ENCODE results near the gene ZNF555. TPM values are rescaled to one million over a fixed set of nuclear protein-coding genes. Genes with fewer than 3 reads are reported as not detected.

Gene ZNF555
- total and polyA plus RNA-seq, 2 of the 13 experiments (the other 11 are each of a cell fraction or from before 2014, with no cell fraction given) = 5.0 to 8.0 TPM

GRCh38 chr19:2858864-2859263 is 17.6 kb downstream of the ZNF555 start:
- no peak overlapping the region for H3K27ac ChIP-seq (ENCODE audit: extremely low read length, insufficient read depth, low read length)
- in situ Hi-C loops (cut with HindIII; ENCODE audit: extremely low pct_ligation_motif_present, low pct_unique_long_range_greater_than_20kb) (no loop called here), intact Hi-C loops (cut with micrococcal nuclease; ENCODE audit: unreplicated experiment) (no loop called here)
- BruUV-seq (replicated peaks) = no TSS peak
- H3K4me1 ChIP-seq (ENCODE audit: insufficient read depth, low read length) = peaks cover 18% of the 10 kb centered on the region
- peaks cover 0 to 1% of the 10 kb centered on the region in 2 experiments; a peak in 1 of 5 replicates for H3K36me3 ChIP-seq (replicated peaks in 1 of 2; ENCODE audit: control insufficient read depth in 1 of 2, insufficient read depth in 2 of 2, low read length in 2 of 2)
- no peaks in the 10 kb centered on the region for H3K27me3 ChIP-seq (ENCODE audit: control insufficient read depth in 1 of 2, insufficient read depth in 2 of 2, low read length in 2 of 2)
- H3K9ac ChIP-seq (ENCODE audit: insufficient read depth, low read depth, low read length) = no peak overlapping the region
- no peak for FAIRE-seq
- no peak for ATAC-seq
- H4K20me1 ChIP-seq (ENCODE audit: insufficient read depth, low read length) = no peaks in the 10 kb centered on the region
- H3K4me2 ChIP-seq (ENCODE audit: low read depth, low read length) = no peak overlapping the region
- no peaks in the 10 kb centered on the region for H3K79me2 ChIP-seq (ENCODE audit: insufficient read depth, low read length)
- WGBS (ENCODE audit: low lambda C conversion rate) = 96% methylated on average over 26 of the region's 27 CpGs
- H3K9me3 ChIP-seq (ENCODE audit: low read length) = no peaks in the 10 kb centered on the region
- ChIA-PET POLR2A (interaction anchor here (1.4 kb wide), 1 partner anchor 8 kb away, joined by 5 read pairs; the partner anchor contains the start of gene ZNF556), CTCF (ENCODE audit: low intra/inter-chr PET ratio, low total read pairs) (no interaction called here)
- no peak overlapping the region for H3K4me3 ChIP-seq (replicated peaks in 1 of 3; ENCODE audit: insufficient read depth in 1 of 3, low read depth in 2 of 3, low read length in 3 of 3)
- H2AFZ ChIP-seq (ENCODE audit: low read length) = no peak overlapping the region
- no peak for DNase-seq (ENCODE audit: low spot score)
- no peak for TF ChIP-seq GATA4 (IDR thresholded peaks at IDR 0.05; ENCODE audit: borderline replicate concordance, low read depth)
- TF ChIP-seq CTCF (CRISPR knock-in tag; IDR thresholded peaks at IDR 0.05) = peak; percentile 23; the same call in 1 of the 2 replicates
- no peak for TF ChIP-seq ZFP36 (IDR thresholded peaks at IDR 0.05; ENCODE audit: borderline replicate concordance, low read depth, low read length, partially characterized antibody)
- no peak for TF ChIP-seq HOXA3 (CRISPR knock-in tag; IDR thresholded peaks at IDR 0.05)
- TF ChIP-seq MAZ (IDR thresholded peaks at IDR 0.05; ENCODE audit: borderline replicate concordance, low read depth, low read length) = no peak
- no peak for TF ChIP-seq MAZ (CRISPR knock-in tag; IDR thresholded peaks at IDR 0.05; ENCODE audit: low read depth)
- no peak for TF ChIP-seq ZNF652 (CRISPR knock-in tag; IDR thresholded peaks at IDR 0.05; ENCODE audit: borderline replicate concordance, low read depth)
- no peak for TF ChIP-seq ZFP37 (CRISPR knock-in tag; IDR thresholded peaks at IDR 0.05; ENCODE audit: borderline replicate concordance)
- TF ChIP-seq TEF (CRISPR knock-in tag; IDR thresholded peaks at IDR 0.05) = no peak
- no peak for TF ChIP-seq ZNF317 (CRISPR knock-in tag; IDR thresholded peaks at IDR 0.05)
- TF ChIP-seq XRCC5 (optimal IDR thresholded peaks at IDR 0.05; ENCODE audit: low read length) = no peak
- TF ChIP-seq ZNF790 (CRISPR knock-in tag; IDR thresholded peaks at IDR 0.05; ENCODE audit: borderline replicate concordance) = no peak
- no peak for TF ChIP-seq ZNF564 (CRISPR knock-in tag; IDR thresholded peaks at IDR 0.05)
- TF ChIP-seq, protein P1, sequence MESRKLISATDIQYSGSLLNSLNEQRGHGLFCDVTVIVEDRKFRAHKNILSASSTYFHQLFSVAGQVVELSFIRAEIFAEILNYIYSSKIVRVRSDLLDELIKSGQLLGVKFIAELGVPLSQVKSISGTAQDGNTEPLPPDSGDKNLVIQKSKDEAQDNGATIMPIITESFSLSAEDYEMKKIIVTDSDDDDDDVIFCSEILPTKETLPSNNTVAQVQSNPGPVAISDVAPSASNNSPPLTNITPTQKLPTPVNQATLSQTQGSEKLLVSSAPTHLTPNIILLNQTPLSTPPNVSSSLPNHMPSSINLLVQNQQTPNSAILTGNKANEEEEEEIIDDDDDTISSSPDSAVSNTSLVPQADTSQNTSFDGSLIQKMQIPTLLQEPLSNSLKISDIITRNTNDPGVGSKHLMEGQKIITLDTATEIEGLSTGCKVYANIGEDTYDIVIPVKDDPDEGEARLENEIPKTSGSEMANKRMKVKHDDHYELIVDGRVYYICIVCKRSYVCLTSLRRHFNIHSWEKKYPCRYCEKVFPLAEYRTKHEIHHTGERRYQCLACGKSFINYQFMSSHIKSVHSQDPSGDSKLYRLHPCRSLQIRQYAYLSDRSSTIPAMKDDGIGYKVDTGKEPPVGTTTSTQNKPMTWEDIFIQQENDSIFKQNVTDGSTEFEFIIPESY (CRISPR knock-in tag; IDR thresholded peaks at IDR 0.05) = 0 out of 2 replicates have a peak, but pooled peaks have one; percentile 15
- TF ChIP-seq MATR3 (CRISPR knock-in tag; IDR thresholded peaks at IDR 0.05) = no peak
- TF ChIP-seq ZNF543 (CRISPR knock-in tag; IDR thresholded peaks at IDR 0.05) = no peak
- peak; percentile 26; the same call in 1 of the 2 replicates for TF ChIP-seq CREB1 (IDR thresholded peaks at IDR 0.05)
- no peak for TF ChIP-seq CREB1 (CRISPR knock-in tag; IDR thresholded peaks at IDR 0.05)
- peak; percentile 70 for TF ChIP-seq AGO2 (optimal IDR thresholded peaks at IDR 0.05; ENCODE audit: low read depth, low read length)
- TF ChIP-seq STAG1 (CRISPR knock-in tag; IDR thresholded peaks at IDR 0.05) = no peak
